IPS-18a (cell line): ENCODE results near the gene CHRNA1.

Experiments used
- H3K27ac ChIP-seq: one replicate; pipeline ENCODE4 v1.5.1; 2013; ENCODE audit warnings: low read length
- H3K27me3 ChIP-seq: one replicate; pipeline ENCODE4 v1.6.1; 2013; ENCODE audit warnings: mild to moderate bottlenecking, low read length; ENCODE audit not compliant: control insufficient read depth, insufficient read depth
- H3K36me3 ChIP-seq: one replicate; pipeline ENCODE4 v1.6.1; 2013; ENCODE audit warnings: low read depth, low read length; ENCODE audit not compliant: control insufficient read depth
- H3K4me1 ChIP-seq: one replicate; pipeline ENCODE4 v1.6.1; 2013; ENCODE audit warnings: low read depth, low read length; ENCODE audit not compliant: control insufficient read depth
- H3K4me3 ChIP-seq: one replicate; pipeline ENCODE4 v1.5.1; 2013; ENCODE audit warnings: low read length
- H3K9ac ChIP-seq: one replicate; pipeline ENCODE4 v1.6.1; 2013; ENCODE audit warnings: mild to moderate bottlenecking, low read length, moderate library complexity
- H3K9me3 ChIP-seq: one replicate; pipeline ENCODE4 v1.6.1; 2013; ENCODE audit warnings: low read depth, low read length; ENCODE audit not compliant: control insufficient read depth

The CHRNA1 gene

GRCh38 chr2:174729797-174730697, 34.2 kb downstream of the CHRNA1 start:
- Histone ChIP-seq H3K27ac (no peak overlapping the region), H3K9me3 (no peaks in the 10 kb centered on the region), H3K4me3 (peak overlapping the region; percentile 86), H3K27me3 (peaks cover 40% of the 10 kb centered on the region), H3K36me3 (no peaks in the 10 kb centered on the region), H3K4me1 (no peaks in the 10 kb centered on the region), H3K9ac (peak overlapping the region; percentile 30)

- H3K9me3 ChIP-seq, result no peaks in the 10 kb centered on the region
- no peak overlapping the region for H3K9ac ChIP-seq
- H3K27ac ChIP-seq, result no peak overlapping the region
- H3K4me1 ChIP-seq, result no peaks in the 10 kb centered on the region
- peaks cover 40% of the 10 kb centered on the region for H3K27me3 ChIP-seq
- no peaks in the 10 kb centered on the region for H3K36me3 ChIP-seq
- H3K4me3 ChIP-seq, result no peak overlapping the region
Measured at GRCh38 chr2:174728096-174728495, 36.2 kb downstream of the CHRNA1 start.

GRCh38 chr2:174726212-174726611, 38.1 kb downstream of the CHRNA1 start:
- Histone ChIP-seq H3K27me3 (peaks cover 33% of the 10 kb centered on the region), H3K36me3 (no peaks in the 10 kb centered on the region), H3K27ac (no peak overlapping the region), H3K9ac (no peak overlapping the region), H3K9me3 (no peaks in the 10 kb centered on the region), H3K4me3 (no peak overlapping the region), H3K4me1 (no peaks in the 10 kb centered on the region)

- Histone ChIP-seq H3K27me3 (peaks cover 2% of the 10 kb centered on the region), H3K4me3 (no peak overlapping the region), H3K27ac (no peak overlapping the region), H3K9ac (no peak overlapping the region), H3K4me1 (no peaks in the 10 kb centered on the region), H3K36me3 (no peaks in the 10 kb centered on the region), H3K9me3 (no peaks in the 10 kb centered on the region)
Measured at GRCh38 chr2:174722942-174723592, 41.2 kb downstream of the CHRNA1 start.

- Histone ChIP-seq H3K4me3 (no peak overlapping the region), H3K27ac (no peak overlapping the region), H3K36me3 (no peaks in the 10 kb centered on the region), H3K4me1 (no peaks in the 10 kb centered on the region), H3K27me3 (no peaks in the 10 kb centered on the region), H3K9ac (no peak overlapping the region), H3K9me3 (no peaks in the 10 kb centered on the region)
Measured at GRCh38 chr2:174719016-174719415, 45.3 kb downstream of the CHRNA1 start.

- H3K9ac ChIP-seq, result no peak overlapping the region
- no peaks in the 10 kb centered on the region for H3K4me1 ChIP-seq
- H3K27ac ChIP-seq, result no peak overlapping the region
- no peak overlapping the region for H3K4me3 ChIP-seq
- H3K9me3 ChIP-seq, result no peaks in the 10 kb centered on the region
- no peaks in the 10 kb centered on the region for H3K36me3 ChIP-seq
- H3K27me3 ChIP-seq, result no peaks in the 10 kb centered on the region
Measured at GRCh38 chr2:174718591-174718990, 45.7 kb downstream of the CHRNA1 start.

- no peaks in the 10 kb centered on the region for H3K9me3 ChIP-seq
- no peak overlapping the region for H3K4me3 ChIP-seq
- no peaks in the 10 kb centered on the region for H3K4me1 ChIP-seq
- no peak overlapping the region for H3K27ac ChIP-seq
- H3K9ac ChIP-seq, result no peak overlapping the region
- no peaks in the 10 kb centered on the region for H3K36me3 ChIP-seq
- H3K27me3 ChIP-seq, result no peaks in the 10 kb centered on the region
Measured at GRCh38 chr2:174717916-174718315, 46.4 kb downstream of the CHRNA1 start.

GRCh38 chr2:174717273-174717672, 47.0 kb downstream of the CHRNA1 start:
- no peak overlapping the region for H3K9ac ChIP-seq
- no peak overlapping the region for H3K27ac ChIP-seq
- no peaks in the 10 kb centered on the region for H3K36me3 ChIP-seq
- H3K4me3 ChIP-seq, result no peak overlapping the region
- no peaks in the 10 kb centered on the region for H3K9me3 ChIP-seq
- no peaks in the 10 kb centered on the region for H3K4me1 ChIP-seq
- H3K27me3 ChIP-seq, result no peaks in the 10 kb centered on the region

- H3K9me3 ChIP-seq, result no peaks in the 10 kb centered on the region
- H3K9ac ChIP-seq, result no peak overlapping the region
- no peaks in the 10 kb centered on the region for H3K4me1 ChIP-seq
- no peak overlapping the region for H3K27ac ChIP-seq
- no peak overlapping the region for H3K4me3 ChIP-seq
- H3K27me3 ChIP-seq, result no peaks in the 10 kb centered on the region
- no peaks in the 10 kb centered on the region for H3K36me3 ChIP-seq
Measured at GRCh38 chr2:174716785-174717184, 47.5 kb downstream of the CHRNA1 start.

- Histone ChIP-seq H3K9ac (no peak overlapping the region), H3K9me3 (no peaks in the 10 kb centered on the region), H3K27me3 (no peaks in the 10 kb centered on the region), H3K27ac (no peak overlapping the region), H3K4me3 (no peak overlapping the region), H3K36me3 (no peaks in the 10 kb centered on the region), H3K4me1 (no peaks in the 10 kb centered on the region)
Measured at GRCh38 chr2:174713686-174714085, 50.6 kb downstream of the CHRNA1 start.

- Histone ChIP-seq H3K9ac (no peak overlapping the region), H3K9me3 (no peaks in the 10 kb centered on the region), H3K27me3 (no peaks in the 10 kb centered on the region), H3K36me3 (no peaks in the 10 kb centered on the region), H3K4me1 (no peaks in the 10 kb centered on the region), H3K27ac (no peak overlapping the region), H3K4me3 (no peak overlapping the region)
Measured at GRCh38 chr2:174711206-174711605, 53.1 kb downstream of the CHRNA1 start.
